Retinal pigment epithelial cell (primary cell): ENCODE measurements around the gene CSMD2.

ENCODE experiments used
- DNase-seq: peaks from one replicate; pipeline ENCODE4 v3.0.0-alpha.2; 2010; ENCODE audit warnings: low read depth
- H3K4me3 ChIP-seq: 2 replicates; pipeline ENCODE4 v1.5.1; 2011; ENCODE audit warnings: mild to moderate bottlenecking, low read length, control low read depth, moderate library complexity
- TF ChIP-seq, protein P1 (sequence below): conservative IDR thresholded peaks from 2 replicates; pipeline ENCODE4 v1.5.1; 2011; ENCODE audit warnings: low read depth, low read length, control low read depth, inconsistent platforms

CSMD2 gene

DNA sequence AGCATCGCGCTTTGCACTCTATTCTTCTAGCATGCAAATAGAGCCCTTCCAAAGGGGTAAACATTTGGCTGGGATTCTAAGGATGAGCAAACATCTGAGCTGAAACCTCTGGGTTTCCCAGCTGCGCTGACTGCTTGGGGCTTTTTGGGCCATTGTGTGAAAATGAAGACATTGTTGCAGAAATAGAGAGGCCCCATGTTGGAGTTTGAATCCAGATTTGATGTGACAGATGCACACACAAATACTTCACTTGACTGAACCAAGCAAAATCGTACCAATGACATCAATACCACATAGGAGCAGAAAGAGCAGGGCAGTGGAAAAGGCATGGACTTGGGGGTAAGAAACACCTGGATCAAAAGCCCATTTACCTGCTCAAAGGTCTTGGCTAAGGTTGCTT is 445.7 kb downstream of the CSMD2 start:
- TF ChIP-seq, protein P1, sequence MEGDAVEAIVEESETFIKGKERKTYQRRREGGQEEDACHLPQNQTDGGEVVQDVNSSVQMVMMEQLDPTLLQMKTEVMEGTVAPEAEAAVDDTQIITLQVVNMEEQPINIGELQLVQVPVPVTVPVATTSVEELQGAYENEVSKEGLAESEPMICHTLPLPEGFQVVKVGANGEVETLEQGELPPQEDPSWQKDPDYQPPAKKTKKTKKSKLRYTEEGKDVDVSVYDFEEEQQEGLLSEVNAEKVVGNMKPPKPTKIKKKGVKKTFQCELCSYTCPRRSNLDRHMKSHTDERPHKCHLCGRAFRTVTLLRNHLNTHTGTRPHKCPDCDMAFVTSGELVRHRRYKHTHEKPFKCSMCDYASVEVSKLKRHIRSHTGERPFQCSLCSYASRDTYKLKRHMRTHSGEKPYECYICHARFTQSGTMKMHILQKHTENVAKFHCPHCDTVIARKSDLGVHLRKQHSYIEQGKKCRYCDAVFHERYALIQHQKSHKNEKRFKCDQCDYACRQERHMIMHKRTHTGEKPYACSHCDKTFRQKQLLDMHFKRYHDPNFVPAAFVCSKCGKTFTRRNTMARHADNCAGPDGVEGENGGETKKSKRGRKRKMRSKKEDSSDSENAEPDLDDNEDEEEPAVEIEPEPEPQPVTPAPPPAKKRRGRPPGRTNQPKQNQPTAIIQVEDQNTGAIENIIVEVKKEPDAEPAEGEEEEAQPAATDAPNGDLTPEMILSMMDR: no peak
- H3K4me3 ChIP-seq: no peak overlapping the region
- no peak for DNase-seq

DNA sequence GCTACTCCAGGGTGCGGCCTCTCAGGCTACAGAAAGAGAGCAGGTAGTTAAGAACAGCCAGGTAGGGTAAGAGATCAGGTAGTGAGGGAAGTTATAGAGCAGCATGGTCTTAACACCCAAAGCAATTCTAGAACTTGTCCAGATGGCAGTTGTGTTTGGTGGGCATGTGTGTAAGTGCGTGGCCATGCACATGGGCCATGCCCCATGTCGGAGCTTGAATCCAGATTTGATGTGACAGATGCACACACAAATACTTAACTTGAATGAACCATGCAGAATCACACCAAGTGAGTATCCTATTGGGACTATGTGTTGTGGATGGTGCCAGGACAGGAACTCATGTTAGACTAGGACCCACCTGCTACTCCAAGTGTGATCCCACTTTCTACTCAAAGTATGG is 446.8 kb downstream of the CSMD2 start:
- TF ChIP-seq, protein P1: no peak
- no peak overlapping the region for H3K4me3 ChIP-seq
- no peak for DNase-seq

- no peak overlapping the region for H3K4me3 ChIP-seq
- TF ChIP-seq, protein P1: no peak
- DNase-seq: no peak
Measured at GRCh38 chr1:33716976-33717688, 447.9 kb downstream of the CSMD2 start.

GRCh38 chr1:33715195-33715811 is 449.7 kb downstream of the CSMD2 start:
- TF ChIP-seq, protein P1: no peak
- no peak for DNase-seq
- no peak overlapping the region for H3K4me3 ChIP-seq

- no peak overlapping the region for H3K4me3 ChIP-seq
- TF ChIP-seq, protein P1: no peak
- no peak for DNase-seq
Measured at GRCh38 chr1:33714421-33714820, 450.6 kb downstream of the CSMD2 start.

DNA sequence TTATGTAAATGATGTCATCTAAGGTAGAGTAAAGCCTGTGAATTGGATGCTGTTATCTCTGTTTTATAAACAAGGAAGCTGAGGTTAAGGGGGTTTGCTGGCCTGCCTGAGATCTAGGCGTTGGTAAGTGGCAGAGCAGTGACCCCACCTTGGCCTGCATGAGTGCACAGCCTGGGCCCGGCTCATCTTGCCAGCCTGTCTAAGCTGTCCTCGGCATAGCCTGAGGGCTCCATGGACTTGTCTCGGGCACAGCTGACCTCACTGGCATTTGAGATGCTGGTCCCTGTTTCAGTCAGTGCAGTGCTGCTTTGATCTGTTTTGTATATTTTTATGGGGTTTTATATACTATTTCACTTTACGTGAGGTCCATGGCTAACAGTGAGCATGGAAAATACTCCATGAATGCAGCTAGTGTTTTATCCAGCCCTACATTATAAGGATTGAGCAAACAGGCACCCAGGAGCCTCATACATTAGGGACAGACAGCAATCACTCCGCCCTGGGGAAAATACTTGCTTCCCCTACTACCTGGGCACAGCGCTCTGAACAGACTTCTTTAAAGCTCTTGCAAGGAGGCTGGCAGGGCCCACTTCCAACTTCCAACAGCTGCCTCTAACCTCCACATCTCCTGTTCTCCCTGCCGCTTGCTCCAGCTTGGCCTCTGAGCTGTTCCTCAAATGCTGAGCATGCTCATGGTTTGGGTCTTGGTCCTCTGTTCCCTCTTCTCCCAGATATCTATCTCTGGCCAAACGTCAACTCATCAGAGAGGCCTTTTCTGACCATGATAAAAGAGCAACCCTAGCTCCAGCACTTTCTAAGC is 451.8 kb downstream of the CSMD2 start:
- TF ChIP-seq, protein P1: no peak
- no peak for DNase-seq

More for the DNA sequence above, 451.8 kb downstream of the CSMD2 start:
- H3K4me3 ChIP-seq: no peak overlapping the region
